HG02938 (cell line): ENCODE data around the gene TMIGD2.
A peak's percentile ranks its signal among the peaks of the same experiment; 100 is the strongest.
"Not testable (repeated sequence)": the region's sequence is repeated elsewhere in the genome, so short reads cannot be mapped to it uniquely, and the experiment has no call there.

ENCODE experiments used
- ATAC-seq: cut with Tn5 transposase; IDR thresholded peaks from one replicate; pipeline ENCODE4 v1.9.1; 2021; ENCODE audit warnings: mild to moderate bottlenecking, moderate library complexity; ENCODE audit not compliant: unreplicated experiment

Gene TMIGD2

GRCh38 chr19:4302243-4302640 is at the start of gene TMIGD2:
TSS of gene TMIGD2 (minus strand) at chr19:4302389. CDS start at chr19:4302385, 4 bp downstream.
- ATAC-seq, result no peak

GRCh38 chr19:4350726-4351125 is 48.5 kb upstream of the TMIGD2 start:
- no peak for ATAC-seq

GRCh38 chr19:4350111-4350510 is 47.9 kb upstream of the TMIGD2 start:
- no peak for ATAC-seq

GRCh38 chr19:4349225-4349624 is 47.0 kb upstream of the TMIGD2 start:
- ATAC-seq, result not testable (repeated sequence)

- no peak for ATAC-seq
These were observed 45.3 kb upstream of the TMIGD2 start for GRCh38 chr19:4347521-4347920.

GRCh38 chr19:4346020-4346383 is 43.8 kb upstream of the TMIGD2 start:
- ATAC-seq, result no peak

GRCh38 chr19:4345342-4346019 is 43.3 kb upstream of the TMIGD2 start:
- ATAC-seq, result no peak

GRCh38 chr19:4343370-4344307 is 41.5 kb upstream of the TMIGD2 start, which contains the start of gene MPND:
TSS of gene MPND (plus strand) at chr19:4343562. CDS start at chr19:4343594, 32 bp downstream.
- ATAC-seq, result peak; percentile 38

GRCh38 chr19:4342615-4343369 is 40.6 kb upstream of the TMIGD2 start:
- peak; percentile 86 for ATAC-seq

- ATAC-seq, result no peak
These were observed 40.1 kb upstream of the TMIGD2 start for GRCh38 chr19:4342314-4342614.

GRCh38 chr19:4338441-4339355 is 36.5 kb upstream of the TMIGD2 start, which contains the start of gene STAP2:
TSS of gene STAP2 (minus strand) at chr19:4338827. CDS start at chr19:4338753, 74 bp downstream.
- ATAC-seq, result no peak

- no peak for ATAC-seq
These were observed 35.8 kb upstream of the TMIGD2 start for GRCh38 chr19:4337906-4338440.

- ATAC-seq, result no peak
These were observed 32.9 kb upstream of the TMIGD2 start for GRCh38 chr19:4334929-4335570.

- no peak for ATAC-seq
These were observed 27.7 kb upstream of the TMIGD2 start for GRCh38 chr19:4329858-4330257.

- ATAC-seq, result not testable (repeated sequence)
These were observed 26.9 kb upstream of the TMIGD2 start for GRCh38 chr19:4328991-4329681.

- ATAC-seq, result peak; percentile 71
These were observed 26.2 kb upstream of the TMIGD2 start for GRCh38 chr19:4328243-4328990.

GRCh38 chr19:4327877-4328242 is 25.7 kb upstream of the TMIGD2 start:
- peak; percentile 8 for ATAC-seq

- no peak for ATAC-seq
These were observed 25.2 kb upstream of the TMIGD2 start for GRCh38 chr19:4327252-4327876.
